K562 (cell line): ENCODE measurements around the gene IFNB1. TPM values are rescaled to one million over a fixed set of nuclear protein-coding genes. Genes with fewer than 3 reads are reported as not detected.

ENCODE experiments used
- ATAC-seq: fragments of 200-7000 bp; cut with Tn5 transposase; 3 replicates; pipeline ENCODE4 v1.9.1; 2020; ENCODE audit warnings: moderate library complexity
- BruUV-seq: library from RNA; stranded (reverse); fragments of 400-500 nt; replicated peaks from 2 replicates; lab custom pipeline; 2021; lab: Mats Ljungman, UMichigan
- CTCF ChIA-PET: fragments of 300-600 bp; formaldehyde crosslinking; extraction: SDS; loops from one replicate; lab custom pipeline; 2021; ENCODE audit warnings: low intra/inter-chr PET ratio; lab: Yijun Ruan, JAX
- POLR2A ChIA-PET: fragments of 300-600, 350-650 bp; sonication (Branson Sonifier 250); formaldehyde crosslinking; extraction: SDS; loops from one replicate; lab custom pipeline; 2021; ENCODE audit warnings: antibody characterized with exemption, inconsistent platforms; lab: Yijun Ruan, JAX
- DNase-seq, 4 experiments: peaks; one replicate each; pipeline versions ENCODE4 v3.0.0 to v3.0.0-alpha.2; 2011 to 2018; ENCODE audit warnings: low spot score in 3 of 4, mixed read lengths in 3 of 4; ENCODE audit errors: extremely low read depth in 1 of 4
- FAIRE-seq: peaks from 2 replicates; lab custom pipeline; 2011; peaks lifted over from hg19 to GRCh38; lab: Jason Lieb, UNC
- H2AFZ ChIP-seq: 2 replicates; pipeline ENCODE4 v1.6.0; 2011; ENCODE audit warnings: low read depth, low read length, control low read depth, inconsistent platforms
- H3K27ac ChIP-seq: fragments of 200-600 bp; 3 replicates; pipeline ENCODE4 v1.8.0; 2011; ENCODE audit warnings: low read depth, mild to moderate bottlenecking, control low read depth, inconsistent platforms, low read length, moderate library complexity, mixed read lengths; ENCODE audit errors: extremely low read depth
- H3K27me3 ChIP-seq, 2 experiments: fragments of 300-600 bp in 1 of 2; 2 replicates in 1 of 2; 3 replicates in 1 of 2; pipeline versions ENCODE4 v1.6.0 to v1.8.0; 2011; ENCODE audit warnings: inconsistent platforms in 2 of 2, low read length in 2 of 2, mild to moderate bottlenecking in 1 of 2, mixed read lengths in 1 of 2, moderate library complexity in 1 of 2; ENCODE audit not compliant: control insufficient read depth in 2 of 2, insufficient read depth in 2 of 2
- H3K36me3 ChIP-seq: fragments of 300-600 bp; 3 replicates; pipeline ENCODE4 v1.8.0; 2011; ENCODE audit warnings: mild to moderate bottlenecking, low read length, inconsistent platforms; ENCODE audit not compliant: control insufficient read depth, insufficient read depth
- H3K4me1 ChIP-seq, 2 experiments: fragments of 200-600 bp in 1 of 2; replicated peaks in 1 of 2; 2 replicates in 1 of 2; 3 replicates in 1 of 2; pipeline versions ENCODE4 v1.5.1 to v1.8.0; 2011; ENCODE audit warnings: inconsistent platforms in 2 of 2, low read length in 2 of 2, mild to moderate bottlenecking in 1 of 2, mixed read lengths in 1 of 2, moderate library complexity in 1 of 2; ENCODE audit not compliant: control insufficient read depth in 2 of 2, insufficient read depth in 2 of 2
- H3K4me2 ChIP-seq: 2 replicates; pipeline ENCODE4 v1.6.1; 2011; ENCODE audit warnings: low read length, control low read depth, inconsistent platforms, mixed read lengths; ENCODE audit not compliant: insufficient read depth
- H3K4me3 ChIP-seq: fragments of 200-600 bp; sonication (generic), shearing (Covaris generic); 2 replicates; pipeline ENCODE4 v1.5.1; 2016; ENCODE audit warnings: control low read depth, inconsistent platforms
- H3K79me2 ChIP-seq: fragments of 200-600 bp; 3 replicates; pipeline ENCODE4 v1.8.0; 2011; ENCODE audit warnings: low read length, inconsistent platforms; ENCODE audit not compliant: control insufficient read depth, insufficient read depth
- H3K9ac ChIP-seq, 2 experiments: 2 replicates each; pipeline versions ENCODE4 v1.6.0 to v1.6.1; 2011; ENCODE audit warnings: low read depth in 2 of 2, low read length in 2 of 2, control low read depth in 1 of 2, inconsistent platforms in 1 of 2, mild to moderate bottlenecking in 1 of 2, mixed read lengths in 1 of 2; ENCODE audit not compliant: insufficient read depth in 1 of 2
- H3K9me1 ChIP-seq: one replicate; pipeline ENCODE4 v1.6.0; 2011; ENCODE audit warnings: inconsistent platforms, mild to moderate bottlenecking, low read length, moderate library complexity; ENCODE audit not compliant: control insufficient read depth, insufficient read depth
- H3K9me3 ChIP-seq: replicated peaks from 2 replicates; pipeline ENCODE4 v1.5.1; 2011; ENCODE audit warnings: low read depth, low read length, inconsistent platforms; ENCODE audit not compliant: control insufficient read depth, insufficient read depth
- H4K20me1 ChIP-seq: replicated peaks from 2 replicates; pipeline ENCODE4 v1.6.1; 2011; ENCODE audit warnings: low read length, inconsistent platforms, mixed read lengths; ENCODE audit not compliant: control insufficient read depth, insufficient read depth
- E2F5 ChIP-seq: sonication (generic); formaldehyde crosslinking; IDR thresholded peaks from 2 replicates; pipeline ENCODE4 v1.8.0; 2022; ENCODE audit warnings: mild to moderate bottlenecking, missing genetic modification reagents
- GATA2 ChIP-seq: sonication (generic); formaldehyde crosslinking; IDR thresholded peaks from 2 replicates; pipeline ENCODE4 v1.4.0; 2020; ENCODE audit warnings: mild to moderate bottlenecking, missing genetic modification reagents
- MXD1 ChIP-seq: fragments of 250-450 bp; sonication (Bioruptor Pico); IDR thresholded peaks from 2 replicates; pipeline ENCODE4 v1.8.0; 2021; ENCODE audit warnings: borderline replicate concordance, mild to moderate bottlenecking, moderate library complexity; ENCODE audit not compliant: poor library complexity, severe bottlenecking
- NELFE ChIP-seq: IDR thresholded peaks from 2 replicates; pipeline ENCODE4 v1.6.1; 2011; ENCODE audit warnings: mild to moderate bottlenecking; ENCODE audit not compliant: insufficient read depth, insufficient read length
- SETDB1 ChIP-seq: IDR thresholded peaks from one replicate; pipeline ENCODE4 v1.6.1; 2012; ENCODE audit warnings: low read length, control low read depth, inconsistent platforms
- WGBS: fragments of 100-300 bp; shearing (Covaris generic); methylation state at CpG from one replicate; pipeline ENCODE4 v1.1.6; 2016; ENCODE audit warnings: low coverage, mixed read lengths; ENCODE audit not compliant: insufficient coverage; ENCODE audit errors: missing lambda C conversion rate; 5-methylcytosine and 5-hydroxymethylcytosine counted together
- in situ Hi-C: fragments of 300-500 bp; cut with MboI; formaldehyde crosslinking; loops from 4 replicates; pipeline ENCODE4 v1.15.0; 2018; ENCODE audit warnings: inconsistent platforms, mixed read lengths
- intact Hi-C: fragments of 100-400 bp; cut with micrococcal nuclease; formaldehyde crosslinking; loops from 2 replicates; pipeline ENCODE4 v1.14.2; 2022
- polyA plus RNA-seq, 8 experiments: library from polyadenylated mRNA; depleted of rRNA in 4 of 8; stranded (reverse) in 5 of 8; unstranded in 3 of 8; fragments of >200 nt; fragmentation: Nextera tagmentation in 2 of 8; fragmentation: Illumina TruSeq in 1 of 8; extraction: Ambion mirVana in 2 of 8; extraction: Trizol in 1 of 8; gene quantifications; 2 replicates each; pipeline versions ENCODE4 v1.2.1 to v1.2.3, GENCODE V29; 2011 to 2014; ENCODE audit warnings: inconsistent platforms in 1 of 8, missing spikeins in 1 of 8
- total RNA-seq, 7 experiments: library from RNA; depleted of rRNA in 6 of 7; stranded (reverse); fragments of >200 nt in 6 of 7; fragmentation: Illumina TruSeq in 2 of 7; extraction: Trizol in 2 of 7; gene quantifications; 2 replicates each; pipeline versions ENCODE4 v1.2.1 to v1.2.3, GENCODE V29; 2011 to 2021; ENCODE audit warnings: low replicate concordance in 1 of 7
- TF ChIP-seq, protein P1 (sequence below): fragments of 250-450 bp; sonication (Bioruptor Pico); IDR thresholded peaks from 2 replicates; pipeline ENCODE4 v1.5.0; 2021; ENCODE audit warnings: mild to moderate bottlenecking, moderate library complexity
- TF ChIP-seq, protein P2 (sequence below): sonication (generic); formaldehyde crosslinking; IDR thresholded peaks from 2 replicates; pipeline ENCODE4 v1.9.0; 2022; ENCODE audit warnings: mild to moderate bottlenecking, missing genetic modification reagents

IFNB1 gene
- total and polyA plus RNA-seq, 9 of the 15 experiments (the other 6 are each of a cell fraction or from before 2014, with no cell fraction given): not detected

DNA sequence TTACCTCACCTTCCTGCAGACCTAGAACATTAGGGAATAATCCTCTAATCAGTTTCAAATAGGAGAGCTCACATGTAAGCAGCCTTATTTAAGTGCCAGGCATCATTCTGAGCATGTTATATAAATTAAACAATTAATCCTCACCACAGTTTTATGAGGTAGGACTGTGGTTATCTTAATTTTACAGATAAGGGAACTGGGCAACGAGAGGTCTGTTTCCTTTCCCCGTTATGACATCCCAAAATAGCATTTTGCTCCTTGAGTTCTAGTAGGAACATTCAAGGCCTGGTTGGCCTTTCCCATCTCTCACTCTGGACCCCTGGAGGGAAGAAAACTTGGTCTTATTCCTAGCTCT lies 19.1 kb upstream of the IFNB1 start:
- Histone ChIP-seq H3K9me1 (no peaks in the 10 kb centered on the region), H3K36me3 (no peaks in the 10 kb centered on the region), H3K9ac (no peak overlapping the region), H2AFZ (no peak overlapping the region), H3K27ac (no peak overlapping the region), H3K4me1 (no peaks in the 10 kb centered on the region), H3K4me3 (no peak overlapping the region), H3K27me3 (no peaks in the 10 kb centered on the region), H3K4me2 (no peak overlapping the region), H4K20me1 (no peaks in the 10 kb centered on the region), H3K79me2 (no peaks in the 10 kb centered on the region), H3K9me3 (no peaks in the 10 kb centered on the region)
- TF ChIP-seq E2F5 (CRISPR knock-in tag): no peak
- no peak for TF ChIP-seq SETDB1
- POLR2A ChIA-PET: no interaction called here
- in situ Hi-C loops (no loop called here), intact Hi-C loops (no loop called here)
- ATAC-seq: no peak
- no TSS peak for BruUV-seq
- no peak for DNase-seq
- no peak for FAIRE-seq
- CTCF ChIA-PET: no interaction called here
- no CpG with 5 or more reads among the region's 2 CpGs for whole genome bisulfite sequencing

- Histone ChIP-seq H3K4me1 (no peaks in the 10 kb centered on the region), H3K9ac (no peak overlapping the region), H3K4me2 (no peak overlapping the region), H3K27me3 (no peaks in the 10 kb centered on the region), H3K9me1 (no peaks in the 10 kb centered on the region), H3K27ac (no peak overlapping the region), H3K79me2 (no peaks in the 10 kb centered on the region), H3K4me3 (no peak overlapping the region), H4K20me1 (no peaks in the 10 kb centered on the region), H3K9me3 (no peaks in the 10 kb centered on the region), H2AFZ (no peak overlapping the region), H3K36me3 (no peaks in the 10 kb centered on the region)
- in situ Hi-C loops: no loop called here
- intact Hi-C loops: no loop called here
- WGBS: no CpG with 5 or more reads among the region's 6 CpGs
- FAIRE-seq (no peak), ATAC-seq (no peak), DNase-seq (no peak)
- ChIA-PET POLR2A (no interaction called here), CTCF (no interaction called here)
- BruUV-seq: no TSS peak
- TF ChIP-seq MXD1 (no peak), GATA2 (CRISPR knock-in tag) (no peak), NELFE (no peak)
- TF ChIP-seq, protein P1, sequence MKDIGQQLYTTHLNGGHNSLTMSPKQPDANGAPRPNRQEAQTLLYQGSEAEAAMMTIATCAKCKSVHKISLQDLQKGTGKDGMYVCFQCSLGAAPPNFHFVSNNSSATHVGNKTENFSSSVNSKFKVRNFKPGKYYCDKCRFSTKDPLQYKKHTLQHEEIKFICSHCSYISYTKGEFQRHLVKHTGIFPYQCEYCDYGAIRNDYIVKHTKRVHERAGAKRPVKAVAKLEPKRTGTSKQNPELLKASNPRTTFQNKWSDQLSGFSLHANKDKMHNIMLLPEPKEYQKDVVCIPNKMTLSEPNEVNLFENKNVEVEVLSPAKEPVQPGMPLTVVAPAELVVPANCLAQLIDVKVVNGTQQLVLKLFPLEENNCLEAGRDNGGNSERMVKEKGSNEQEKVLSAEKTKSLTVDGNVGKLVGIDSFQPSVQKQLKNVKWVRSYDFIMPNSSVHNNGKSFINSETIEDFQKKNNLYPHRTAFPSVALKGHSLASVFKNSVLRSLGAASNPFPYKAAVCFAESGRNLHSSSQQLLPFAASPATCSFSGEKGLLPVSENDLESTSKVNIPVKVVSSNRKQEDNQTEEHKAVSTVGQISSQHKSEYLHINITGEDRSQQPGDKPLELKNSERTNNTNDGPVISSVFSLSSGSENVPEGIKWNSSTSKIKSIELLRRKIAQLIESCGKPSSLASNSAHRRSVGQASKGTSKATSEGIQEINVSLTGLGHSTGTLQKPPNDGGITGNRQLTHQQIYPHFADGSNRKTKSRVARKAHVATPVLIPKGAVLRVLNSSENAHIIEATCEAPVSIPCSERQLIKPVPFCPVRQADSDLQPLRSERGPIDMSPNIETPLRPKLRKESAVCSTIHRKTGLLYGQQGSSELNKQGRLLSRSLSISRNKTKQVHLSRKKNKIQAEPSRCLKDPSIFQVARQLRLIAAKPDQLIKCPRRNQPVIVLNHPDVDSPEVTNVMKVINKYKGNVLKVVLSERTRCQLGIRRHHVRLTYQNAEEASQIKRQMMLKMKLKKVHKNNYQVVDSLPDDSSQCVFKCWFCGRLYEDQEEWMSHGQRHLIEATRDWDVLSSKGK (CRISPR knock-in tag): no peak
- TF ChIP-seq, protein P2, sequence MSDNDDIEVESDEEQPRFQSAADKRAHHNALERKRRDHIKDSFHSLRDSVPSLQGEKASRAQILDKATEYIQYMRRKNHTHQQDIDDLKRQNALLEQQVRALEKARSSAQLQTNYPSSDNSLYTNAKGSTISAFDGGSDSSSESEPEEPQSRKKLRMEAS (CRISPR knock-in tag): no peak
Measured at GRCh38 chr9:21096172-21096900, 18.6 kb upstream of the IFNB1 start.
